HepG2 (cell line): Measurements from ENCODE around the gene ZNRF3. TPM values are rescaled to one million over a fixed set of nuclear protein-coding genes. Genes with fewer than 3 reads are reported as not detected.

Source experiments
- HDAC2 ChIP-seq: sonication (generic); formaldehyde crosslinking; IDR thresholded peaks from 2 replicates; pipeline ENCODE4 v1.4.0; 2020; ENCODE audit warnings: missing genetic modification reagents
- HNRNPLL ChIP-seq: fragments of 200-400 bp; formaldehyde crosslinking; IDR thresholded peaks from 2 replicates; pipeline ENCODE4 v1.6.1; 2017; ENCODE audit warnings: mild to moderate bottlenecking, low read depth, low read length; ENCODE audit not compliant: poor library complexity, severe bottlenecking
- KAT7 ChIP-seq: IDR thresholded peaks from 2 replicates; pipeline ENCODE4 v1.6.1; 2018; ENCODE audit warnings: borderline replicate concordance, missing compliant biosample characterization
- MEIS1 ChIP-seq: sonication (generic); formaldehyde crosslinking; IDR thresholded peaks from 2 replicates; pipeline ENCODE4 v1.9.0; 2021; ENCODE audit warnings: mild to moderate bottlenecking, missing genetic modification reagents, moderate library complexity, borderline replicate concordance
- NRL ChIP-seq: sonication (generic); formaldehyde crosslinking; IDR thresholded peaks from 2 replicates; pipeline ENCODE4 v1.5.0; 2020; ENCODE audit warnings: missing genetic modification reagents, mild to moderate bottlenecking, moderate library complexity, borderline replicate concordance
- SOX13 ChIP-seq, 3 experiments: fragments of 450-650 bp in 1 of 3; sonication (generic) in 1 of 3; formaldehyde crosslinking in 1 of 3; IDR thresholded peaks in 2 of 3; conservative IDR thresholded peaks in 1 of 3; 2 replicates each; pipeline versions ENCODE4 v1.5.0 to v1.6.1; 2016 to 2020; ENCODE audit warnings: antibody characterized with exemption in 1 of 3, mild to moderate bottlenecking in 1 of 3, missing compliant biosample characterization in 1 of 3, missing genetic modification reagents in 1 of 3, moderate library complexity in 1 of 3
- STAG1 ChIP-seq: sonication (generic); formaldehyde crosslinking; IDR thresholded peaks from 2 replicates; pipeline ENCODE4 v1.4.0; 2020; ENCODE audit warnings: missing genetic modification reagents
- ZNF296 ChIP-seq: sonication (generic); formaldehyde crosslinking; conservative IDR thresholded peaks from 2 replicates; pipeline ENCODE4 v1.5.0; 2020; ENCODE audit warnings: mild to moderate bottlenecking, missing genetic modification reagents
- ZNF501 ChIP-seq: sonication (generic); formaldehyde crosslinking; IDR thresholded peaks from 2 replicates; pipeline ENCODE4 v1.5.1; 2020; ENCODE audit warnings: mild to moderate bottlenecking, moderate library complexity, missing genetic modification reagents
- ZNF792 ChIP-seq: IDR thresholded peaks from 2 replicates; pipeline ENCODE4 v1.6.1; 2016
- ZNF839 ChIP-seq: sonication (generic); formaldehyde crosslinking; IDR thresholded peaks from 2 replicates; pipeline ENCODE4 v1.4.0; 2020; ENCODE audit warnings: missing genetic modification reagents, mild to moderate bottlenecking, borderline replicate concordance
- polyA plus RNA-seq, 8 experiments: library from polyadenylated mRNA; depleted of rRNA in 3 of 8; stranded (reverse) in 7 of 8; unstranded in 1 of 8; fragments of >200 nt; fragmentation: Illumina TruSeq in 4 of 8; extraction: Trizol in 4 of 8; gene quantifications; 2 replicates each; pipeline versions ENCODE4 v1.2.1 to v1.2.3, GENCODE V29; 2011 to 2016; ENCODE audit warnings: low read depth in 4 of 8, missing spikeins in 1 of 8, mixed read lengths in 1 of 8; ENCODE audit not compliant: insufficient read depth in 1 of 8
- total RNA-seq, 5 experiments: library from RNA; depleted of rRNA; stranded (reverse); fragments of >200 nt; fragmentation: Illumina TruSeq; extraction: Trizol; gene quantifications; 2 replicates each; pipeline ENCODE4 v1.2.3, GENCODE V29; 2016; ENCODE audit warnings: low read depth in 1 of 5
- TF ChIP-seq, protein P1 (sequence below): sonication (generic); formaldehyde crosslinking; IDR thresholded peaks from 2 replicates; pipeline ENCODE4 v1.8.0; 2022; ENCODE audit warnings: missing genetic modification reagents, mild to moderate bottlenecking, borderline replicate concordance
- TF ChIP-seq, protein P2 (sequence below): sonication (generic); formaldehyde crosslinking; IDR thresholded peaks from 2 replicates; pipeline ENCODE4 v1.8.0; 2022; ENCODE audit warnings: low read depth, missing genetic modification reagents
- TF ChIP-seq, protein P3 (sequence below): sonication (generic); formaldehyde crosslinking; IDR thresholded peaks from 2 replicates; pipeline ENCODE4 v1.8.1; 2022; ENCODE audit warnings: low read depth, mild to moderate bottlenecking, missing genetic modification reagents
- TF ChIP-seq, protein P4 (sequence below): sonication (generic); formaldehyde crosslinking; conservative IDR thresholded peaks from 2 replicates; pipeline ENCODE4 v1.4.0; 2020; ENCODE audit warnings: mild to moderate bottlenecking, missing genetic modification reagents, moderate library complexity
- TF ChIP-seq, protein P5 (sequence below): IDR thresholded peaks from 2 replicates; pipeline ENCODE4 v1.6.1; 2018; ENCODE audit warnings: missing genetic modification reagents
- TF ChIP-seq, protein P6 (sequence below): sonication (generic); IDR thresholded peaks from 2 replicates; pipeline ENCODE4 v1.6.1; 2016; ENCODE audit warnings: low read depth, borderline replicate concordance

The ZNRF3 gene
- total and polyA plus RNA-seq, 2 of the 13 experiments (the other 11 are each of a cell fraction or from before 2014, with no cell fraction given), result 20.3 to 36.7 TPM

- no peak for TF ChIP-seq NRL (CRISPR knock-in tag)
- peak; percentile 67; the same call in 1 of the 2 replicates for TF ChIP-seq HDAC2 (CRISPR knock-in tag)
- TF ChIP-seq, protein P1, sequence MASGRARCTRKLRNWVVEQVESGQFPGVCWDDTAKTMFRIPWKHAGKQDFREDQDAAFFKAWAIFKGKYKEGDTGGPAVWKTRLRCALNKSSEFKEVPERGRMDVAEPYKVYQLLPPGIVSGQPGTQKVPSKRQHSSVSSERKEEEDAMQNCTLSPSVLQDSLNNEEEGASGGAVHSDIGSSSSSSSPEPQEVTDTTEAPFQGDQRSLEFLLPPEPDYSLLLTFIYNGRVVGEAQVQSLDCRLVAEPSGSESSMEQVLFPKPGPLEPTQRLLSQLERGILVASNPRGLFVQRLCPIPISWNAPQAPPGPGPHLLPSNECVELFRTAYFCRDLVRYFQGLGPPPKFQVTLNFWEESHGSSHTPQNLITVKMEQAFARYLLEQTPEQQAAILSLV, result no peak
- TF ChIP-seq, protein P2, sequence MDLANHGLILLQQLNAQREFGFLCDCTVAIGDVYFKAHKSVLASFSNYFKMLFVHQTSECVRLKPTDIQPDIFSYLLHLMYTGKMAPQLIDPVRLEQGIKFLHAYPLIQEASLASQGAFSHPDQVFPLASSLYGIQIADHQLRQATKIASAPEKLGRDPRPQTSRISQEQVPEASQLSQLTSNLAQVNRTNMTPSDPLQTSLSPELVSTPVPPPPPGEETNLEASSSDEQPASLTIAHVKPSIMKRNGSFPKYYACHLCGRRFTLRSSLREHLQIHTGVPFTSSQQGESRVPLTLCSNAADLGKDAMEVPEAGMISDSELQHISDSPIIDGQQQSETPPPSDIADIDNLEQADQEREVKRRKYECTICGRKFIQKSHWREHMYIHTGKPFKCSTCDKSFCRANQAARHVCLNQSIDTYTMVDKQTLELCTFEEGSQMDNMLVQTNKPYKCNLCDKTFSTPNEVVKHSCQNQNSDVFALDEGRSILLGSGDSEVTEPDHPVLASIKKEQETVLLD (CRISPR knock-in tag), result no peak
- TF ChIP-seq ZNF296, result no peak
- peak; percentile 23; the same call in 1 of the 2 replicates for TF ChIP-seq KAT7 (CRISPR knock-in tag)
- no peak for TF ChIP-seq HNRNPLL
- no peak for TF ChIP-seq SOX13 (IDR thresholded peaks at IDR 0.05)
- TF ChIP-seq SOX13 (CRISPR knock-in tag; conservative IDR thresholded peaks at IDR 0.05 in 1 of 2, IDR thresholded peaks at IDR 0.05 in 1 of 2), result peak in 1 of 2 experiments; percentile 68; a peak in 2 of 4 replicates
- no peak for TF ChIP-seq ZNF839 (CRISPR knock-in tag)
- TF ChIP-seq, protein P3, sequence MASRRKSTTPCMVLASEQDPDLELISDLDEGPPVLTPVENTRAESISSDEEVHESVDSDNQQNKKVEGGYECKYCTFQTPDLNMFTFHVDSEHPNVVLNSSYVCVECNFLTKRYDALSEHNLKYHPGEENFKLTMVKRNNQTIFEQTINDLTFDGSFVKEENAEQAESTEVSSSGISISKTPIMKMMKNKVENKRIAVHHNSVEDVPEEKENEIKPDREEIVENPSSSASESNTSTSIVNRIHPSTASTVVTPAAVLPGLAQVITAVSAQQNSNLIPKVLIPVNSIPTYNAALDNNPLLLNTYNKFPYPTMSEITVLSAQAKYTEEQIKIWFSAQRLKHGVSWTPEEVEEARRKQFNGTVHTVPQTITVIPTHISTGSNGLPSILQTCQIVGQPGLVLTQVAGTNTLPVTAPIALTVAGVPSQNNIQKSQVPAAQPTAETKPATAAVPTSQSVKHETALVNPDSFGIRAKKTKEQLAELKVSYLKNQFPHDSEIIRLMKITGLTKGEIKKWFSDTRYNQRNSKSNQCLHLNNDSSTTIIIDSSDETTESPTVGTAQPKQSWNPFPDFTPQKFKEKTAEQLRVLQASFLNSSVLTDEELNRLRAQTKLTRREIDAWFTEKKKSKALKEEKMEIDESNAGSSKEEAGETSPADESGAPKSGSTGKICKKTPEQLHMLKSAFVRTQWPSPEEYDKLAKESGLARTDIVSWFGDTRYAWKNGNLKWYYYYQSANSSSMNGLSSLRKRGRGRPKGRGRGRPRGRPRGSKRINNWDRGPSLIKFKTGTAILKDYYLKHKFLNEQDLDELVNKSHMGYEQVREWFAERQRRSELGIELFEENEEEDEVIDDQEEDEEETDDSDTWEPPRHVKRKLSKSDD (CRISPR knock-in tag), result no peak
- TF ChIP-seq, protein P4, sequence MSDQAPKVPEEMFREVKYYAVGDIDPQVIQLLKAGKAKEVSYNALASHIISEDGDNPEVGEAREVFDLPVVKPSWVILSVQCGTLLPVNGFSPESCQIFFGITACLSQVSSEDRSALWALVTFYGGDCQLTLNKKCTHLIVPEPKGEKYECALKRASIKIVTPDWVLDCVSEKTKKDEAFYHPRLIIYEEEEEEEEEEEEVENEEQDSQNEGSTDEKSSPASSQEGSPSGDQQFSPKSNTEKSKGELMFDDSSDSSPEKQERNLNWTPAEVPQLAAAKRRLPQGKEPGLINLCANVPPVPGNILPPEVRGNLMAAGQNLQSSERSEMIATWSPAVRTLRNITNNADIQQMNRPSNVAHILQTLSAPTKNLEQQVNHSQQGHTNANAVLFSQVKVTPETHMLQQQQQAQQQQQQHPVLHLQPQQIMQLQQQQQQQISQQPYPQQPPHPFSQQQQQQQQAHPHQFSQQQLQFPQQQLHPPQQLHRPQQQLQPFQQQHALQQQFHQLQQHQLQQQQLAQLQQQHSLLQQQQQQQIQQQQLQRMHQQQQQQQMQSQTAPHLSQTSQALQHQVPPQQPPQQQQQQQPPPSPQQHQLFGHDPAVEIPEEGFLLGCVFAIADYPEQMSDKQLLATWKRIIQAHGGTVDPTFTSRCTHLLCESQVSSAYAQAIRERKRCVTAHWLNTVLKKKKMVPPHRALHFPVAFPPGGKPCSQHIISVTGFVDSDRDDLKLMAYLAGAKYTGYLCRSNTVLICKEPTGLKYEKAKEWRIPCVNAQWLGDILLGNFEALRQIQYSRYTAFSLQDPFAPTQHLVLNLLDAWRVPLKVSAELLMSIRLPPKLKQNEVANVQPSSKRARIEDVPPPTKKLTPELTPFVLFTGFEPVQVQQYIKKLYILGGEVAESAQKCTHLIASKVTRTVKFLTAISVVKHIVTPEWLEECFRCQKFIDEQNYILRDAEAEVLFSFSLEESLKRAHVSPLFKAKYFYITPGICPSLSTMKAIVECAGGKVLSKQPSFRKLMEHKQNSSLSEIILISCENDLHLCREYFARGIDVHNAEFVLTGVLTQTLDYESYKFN (CRISPR knock-in tag), result peak; percentile 53
- TF ChIP-seq, protein P5, sequence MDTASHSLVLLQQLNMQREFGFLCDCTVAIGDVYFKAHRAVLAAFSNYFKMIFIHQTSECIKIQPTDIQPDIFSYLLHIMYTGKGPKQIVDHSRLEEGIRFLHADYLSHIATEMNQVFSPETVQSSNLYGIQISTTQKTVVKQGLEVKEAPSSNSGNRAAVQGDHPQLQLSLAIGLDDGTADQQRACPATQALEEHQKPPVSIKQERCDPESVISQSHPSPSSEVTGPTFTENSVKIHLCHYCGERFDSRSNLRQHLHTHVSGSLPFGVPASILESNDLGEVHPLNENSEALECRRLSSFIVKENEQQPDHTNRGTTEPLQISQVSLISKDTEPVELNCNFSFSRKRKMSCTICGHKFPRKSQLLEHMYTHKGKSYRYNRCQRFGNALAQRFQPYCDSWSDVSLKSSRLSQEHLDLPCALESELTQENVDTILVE (CRISPR knock-in tag), result no peak
- TF ChIP-seq, protein P6, sequence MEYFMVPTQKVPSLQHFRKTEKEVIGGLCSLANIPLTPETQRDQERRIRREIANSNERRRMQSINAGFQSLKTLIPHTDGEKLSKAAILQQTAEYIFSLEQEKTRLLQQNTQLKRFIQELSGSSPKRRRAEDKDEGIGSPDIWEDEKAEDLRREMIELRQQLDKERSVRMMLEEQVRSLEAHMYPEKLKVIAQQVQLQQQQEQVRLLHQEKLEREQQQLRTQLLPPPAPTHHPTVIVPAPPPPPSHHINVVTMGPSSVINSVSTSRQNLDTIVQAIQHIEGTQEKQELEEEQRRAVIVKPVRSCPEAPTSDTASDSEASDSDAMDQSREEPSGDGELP, result no peak
- no peak for TF ChIP-seq MEIS1
- TF ChIP-seq ZNF792 (CRISPR knock-in tag), result no peak
- no peak for TF ChIP-seq ZNF501 (CRISPR knock-in tag)
- peak; percentile 57 for TF ChIP-seq STAG1
Measured at GRCh38 chr22:28885939-28886338, 2.6 kb downstream of the ZNRF3 start (continued).
